Renal cortical epithelial cell (primary cell): ENCODE measurements around the gene AP4B1. TPM values are rescaled to one million over a fixed set of nuclear protein-coding genes. Genes with fewer than 3 reads are reported as not detected.
"Not testable (repeated sequence)": the region's sequence is repeated elsewhere in the genome, so short reads cannot be mapped to it uniquely, and the experiment has no call there.

ENCODE experiments used
- DNase-seq: peaks from one replicate; pipeline ENCODE4 v3.0.0-alpha.2; 2011; ENCODE audit warnings: low read depth
- total RNA-seq: library from RNA; depleted of rRNA; stranded (reverse); fragments of >200 nt; gene quantifications from 2 replicates; pipeline ENCODE4 v1.2.3, GENCODE V29; 2014

Gene AP4B1
- total RNA-seq, 1 donor from 2014 or later = 23.0 TPM

DNA sequence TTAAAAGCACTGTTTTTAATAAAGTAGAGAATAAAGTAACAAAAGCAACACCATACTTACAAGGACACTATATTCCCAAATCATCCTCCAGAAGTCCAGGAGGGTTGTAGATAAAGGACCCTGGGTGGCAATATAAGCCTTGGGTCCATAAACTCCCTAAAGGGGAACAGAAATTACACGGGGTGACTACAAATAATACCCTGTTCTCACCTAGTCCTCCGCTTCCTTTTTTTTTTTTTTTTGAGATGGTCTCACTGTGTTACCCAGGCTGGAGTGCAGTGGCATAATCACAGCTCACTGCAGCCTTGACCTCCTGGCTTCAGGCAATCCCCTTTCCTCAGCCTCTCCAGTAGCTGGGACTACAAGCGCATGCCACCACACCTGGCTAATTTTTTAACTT lies 46.2 kb downstream of the AP4B1 start:
- no peak for DNase-seq

DNA sequence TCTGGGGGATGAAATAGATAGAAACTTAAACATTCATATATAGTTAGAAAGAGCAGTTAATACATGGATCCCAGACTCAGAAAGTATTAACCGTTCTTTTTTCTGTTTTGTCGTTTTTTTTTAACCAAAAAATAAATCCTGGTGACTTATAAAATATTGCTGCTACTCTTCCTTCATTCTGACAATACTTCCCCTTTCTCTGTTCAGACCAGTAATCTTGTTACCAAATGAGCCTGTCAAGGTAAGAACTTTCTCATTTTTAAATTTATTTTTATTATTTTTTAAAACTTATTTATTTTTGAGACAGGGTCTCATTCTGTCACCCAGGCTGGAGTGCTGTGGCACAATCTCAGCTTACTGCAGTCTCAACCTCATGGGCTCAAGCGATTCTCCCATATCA lies 46.8 kb downstream of the AP4B1 start:
- no peak for DNase-seq

DNA sequence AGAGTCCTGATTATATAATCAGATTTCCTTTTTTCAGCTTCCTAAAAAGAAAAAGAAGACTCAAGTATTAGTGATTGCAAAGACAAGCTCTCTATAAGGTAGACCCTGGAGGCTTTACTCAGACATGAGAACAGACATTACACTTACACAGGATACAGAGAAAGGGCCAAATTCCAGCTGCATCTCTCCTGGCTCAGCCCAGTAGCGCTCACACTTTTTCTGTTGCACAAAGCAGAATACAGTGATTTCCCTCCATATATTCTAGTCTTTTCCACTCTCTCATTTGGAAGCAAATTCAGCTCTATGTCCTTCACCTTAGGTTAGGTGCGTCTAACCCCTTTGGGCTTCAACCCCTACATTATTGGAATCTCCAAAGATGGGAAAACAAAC lies 48.2 kb downstream of the AP4B1 start:
- no peak for DNase-seq

DNA sequence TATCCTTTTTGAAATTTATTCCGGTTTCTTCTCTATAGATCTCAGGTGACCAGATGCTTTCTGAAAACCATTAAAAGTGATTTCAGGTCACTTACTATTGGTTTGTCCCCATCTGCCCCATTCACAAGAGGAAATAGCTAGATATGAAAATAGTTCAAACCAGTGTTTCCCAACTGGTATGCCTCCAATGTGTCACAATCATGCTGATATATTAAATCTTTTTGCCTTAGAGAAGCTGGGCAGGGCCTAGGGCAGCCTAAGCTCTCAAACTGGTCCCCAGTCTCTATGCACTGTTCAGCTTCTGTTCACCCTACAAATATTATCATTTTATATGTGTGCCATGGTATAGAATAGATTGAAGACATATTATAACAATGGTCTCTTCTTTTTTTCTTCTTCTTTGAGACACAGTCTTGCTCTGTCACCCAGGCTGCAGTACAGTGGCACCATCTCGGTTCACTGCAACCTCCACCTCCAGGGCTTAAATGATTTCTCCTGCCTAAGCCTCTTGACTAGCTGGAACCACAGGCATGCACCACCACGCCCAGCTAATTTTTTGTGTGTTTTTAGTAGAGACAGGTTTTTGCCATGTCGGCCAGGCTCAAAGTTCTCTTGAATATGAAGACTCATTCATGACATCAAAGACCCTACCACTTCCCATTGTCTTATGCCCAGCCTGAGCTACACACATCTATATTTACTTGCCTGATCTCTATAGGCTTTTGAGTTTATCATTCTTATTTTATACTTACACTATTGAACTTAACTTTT lies 48.8 kb downstream of the AP4B1 start:
- no peak for DNase-seq

DNA sequence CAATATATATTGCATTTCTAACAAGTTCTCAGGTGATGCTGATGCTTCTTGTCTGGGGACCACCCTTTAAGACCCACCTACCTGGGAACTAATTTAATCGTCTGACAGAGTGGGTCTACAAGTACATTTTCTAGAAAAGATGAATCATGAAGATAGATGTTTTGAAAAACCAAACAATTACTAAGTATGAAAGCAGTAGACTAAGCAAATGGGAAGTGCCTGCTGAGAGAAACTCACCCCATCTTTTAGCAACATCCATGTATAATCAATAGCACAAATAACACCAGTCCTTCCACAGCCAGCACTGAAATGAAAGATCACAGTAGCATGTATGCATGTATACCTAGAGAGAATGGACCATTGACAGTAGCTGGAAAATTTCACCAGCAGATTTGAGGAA lies 50.4 kb downstream of the AP4B1 start:
- no peak for DNase-seq

DNA sequence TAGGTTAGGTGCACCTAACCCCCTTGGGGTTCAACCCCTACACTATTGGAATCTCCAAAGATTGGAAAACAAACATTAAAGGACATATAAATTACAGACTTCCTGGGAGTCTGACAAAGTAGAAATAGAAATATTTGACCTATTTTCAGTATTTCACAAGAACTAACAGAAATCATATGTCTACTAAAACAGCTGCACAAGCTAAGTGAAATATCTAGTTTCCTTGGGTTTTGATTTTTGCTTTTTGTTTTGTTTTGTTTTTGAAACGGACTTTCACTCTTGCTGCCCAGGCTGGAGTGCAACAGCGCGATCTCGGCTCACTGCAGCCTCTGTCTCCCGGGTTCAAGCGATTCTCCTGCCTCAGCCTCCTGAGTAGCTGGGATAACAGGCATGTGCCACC lies 51.9 kb downstream of the AP4B1 start:
- DNase-seq = not testable (repeated sequence)

DNA sequence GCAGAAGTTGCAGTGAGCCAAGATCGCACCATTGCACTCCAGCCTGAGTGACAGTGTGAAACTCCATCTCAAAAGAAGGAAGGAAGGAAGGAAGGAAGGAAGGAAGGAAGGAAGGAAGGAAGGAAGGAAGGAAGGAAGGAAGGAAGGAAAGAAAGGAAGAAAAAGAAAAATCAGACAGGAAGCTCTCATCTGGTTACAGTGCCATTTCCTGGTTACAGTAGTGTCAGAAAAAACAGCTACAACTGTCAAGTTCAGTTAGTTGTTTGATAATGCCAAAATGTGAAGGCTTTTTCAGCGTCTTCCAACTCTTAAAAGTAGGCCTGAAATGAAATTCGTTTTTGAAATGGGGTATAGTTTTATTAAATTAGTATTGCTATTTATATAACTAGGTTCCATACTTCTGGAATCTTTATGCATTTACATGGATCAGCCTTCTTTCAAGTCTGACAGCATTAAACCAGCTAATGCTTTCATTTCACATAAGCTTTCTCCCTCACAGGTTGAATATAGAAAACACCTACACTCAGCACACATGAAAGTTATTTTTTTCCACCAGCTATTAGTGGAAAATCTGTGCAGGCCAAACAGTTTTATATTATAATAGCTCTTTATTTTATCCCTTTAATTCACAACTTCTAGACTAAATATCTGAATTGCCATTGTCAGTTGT lies 54.3 kb downstream of the AP4B1 start:
- no peak for DNase-seq

DNA sequence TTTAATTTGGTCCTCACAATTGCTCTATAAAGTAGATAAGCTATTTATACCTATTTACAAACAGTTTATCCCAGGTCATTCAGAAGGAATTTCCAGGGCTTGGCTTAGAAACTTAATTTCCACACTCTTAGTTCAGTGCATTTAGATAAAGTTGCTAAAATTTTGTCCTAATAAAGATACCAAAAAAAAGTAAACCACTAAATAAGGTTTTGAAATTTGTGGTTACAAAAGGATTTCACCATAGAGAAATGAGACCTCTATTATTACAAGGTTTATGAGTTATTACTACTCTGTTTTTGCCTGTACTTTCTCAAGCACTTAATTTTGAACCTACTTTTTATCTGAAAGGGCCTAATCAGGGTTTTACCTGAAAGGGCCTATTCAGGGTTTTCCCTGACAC lies 55.5 kb downstream of the AP4B1 start:
- DNase-seq = no peak

DNA sequence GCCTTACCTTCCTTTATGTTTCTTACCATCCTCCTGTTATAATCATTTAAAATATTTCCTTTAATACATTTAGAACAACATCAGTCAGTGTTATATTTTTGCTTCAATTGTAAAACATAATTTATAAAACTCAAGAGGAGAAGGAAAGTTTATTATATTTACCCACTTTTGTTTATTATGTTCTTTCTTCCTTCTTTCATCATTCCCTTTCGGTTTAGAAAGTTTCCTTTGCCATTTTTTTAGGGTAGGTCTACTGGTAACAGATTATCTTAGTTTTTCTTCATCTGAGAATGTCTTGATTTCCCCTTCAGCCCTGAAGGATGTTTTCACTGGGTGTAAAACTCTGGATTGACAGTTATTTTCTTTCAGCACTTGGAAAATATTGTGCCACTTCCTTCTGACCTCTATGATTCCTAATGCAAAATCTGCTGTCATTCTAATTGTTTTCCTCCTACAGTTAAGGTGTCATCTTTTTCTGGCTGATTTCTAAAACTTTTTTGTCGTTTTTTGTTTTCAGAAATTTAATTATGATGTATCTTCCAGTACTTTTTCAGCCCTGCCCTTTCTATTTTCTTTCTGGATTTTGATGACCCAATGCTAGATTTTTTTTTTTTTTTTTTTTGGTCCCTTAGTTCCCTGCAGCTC lies 58.1 kb downstream of the AP4B1 start:
- DNase-seq = no peak

Other genes with a start within 250 kb of the AP4B1 start
- gene PHTF1, start 145.3 kb downstream of the AP4B1 start, total RNA-seq = 51.4 and 72.0 TPM in 2 replicates
- 8.0 and 33.0 TPM in 2 replicates for gene RSBN1, start 92.3 kb downstream of the AP4B1 start, total RNA-seq
- 2.1 and 4.6 TPM in 2 replicates for gene PTPN22, start 33.1 kb downstream of the AP4B1 start, total RNA-seq
- gene BCL2L15, start 17.2 kb downstream of the AP4B1 start, total RNA-seq = 7.5 and 8.5 TPM in 2 replicates
- 2.7 and 4.9 TPM in 2 replicates for gene DCLRE1B, start 527 bp upstream of the AP4B1 start, total RNA-seq
- 20.8 and 51.0 TPM in 2 replicates for gene HIPK1, start 24.5 kb upstream of the AP4B1 start, total RNA-seq
- 0.52 and 5.1 TPM in 2 replicates for gene OLFML3, start 74.7 kb upstream of the AP4B1 start, total RNA-seq
- gene SYT6, start 249.1 kb upstream of the AP4B1 start, total RNA-seq = not detected in 2 replicates